GM12878 (cell line): ENCODE results near the gene MYO1D. TPM values are rescaled to one million over a fixed set of nuclear protein-coding genes. Genes with fewer than 3 reads are reported as not detected.
A peak's percentile ranks its signal among the peaks of the same experiment; 100 is the strongest.
"Not testable (repeated sequence)": the region's sequence is repeated elsewhere in the genome, so short reads cannot be mapped to it uniquely, and the experiment has no call there.

Experiments used
- ATAC-seq: fragments of 200-7000 bp; cut with Tn5 transposase; 3 replicates; pipeline ENCODE4 v1.9.1; 2020; ENCODE audit warnings: mild to moderate bottlenecking, moderate library complexity
- BruUV-seq: library from RNA; stranded (reverse); fragments of 400-500 nt; replicated peaks from 2 replicates; lab custom pipeline; 2021; lab: Mats Ljungman, UMichigan
- CTCF ChIA-PET: fragments of 300-600 bp; sonication (Branson Sonifier 250); formaldehyde crosslinking; extraction: SDS; loops from one replicate; lab custom pipeline; 2021; ENCODE audit warnings: inconsistent platforms; lab: Yijun Ruan, JAX
- POLR2A ChIA-PET: fragments of 350-600 bp; formaldehyde crosslinking; extraction: SDS; loops from one replicate; lab custom pipeline; 2021; ENCODE audit warnings: inconsistent platforms; lab: Charles Lee
- RAD21 ChIA-PET: fragments of 300-600 bp; sonication (Branson Sonifier 250); formaldehyde crosslinking; loops from one replicate; lab custom pipeline; 2023; ENCODE audit warnings: antibody characterized with exemption; ENCODE audit not compliant: unreplicated experiment; lab: Charles Lee
- SMC1A ChIA-PET: fragments of 300-600 bp; sonication (Branson Sonifier 250); formaldehyde crosslinking; loops from one replicate; lab custom pipeline; 2023; ENCODE audit not compliant: unreplicated experiment, uncharacterized antibody; lab: Charles Lee
- DNase-seq: peaks from one replicate; pipeline ENCODE4 v3.0.0-alpha.2; 2011; ENCODE audit warnings: low read depth, low spot score
- FAIRE-seq: peaks from 3 replicates; lab custom pipeline; 2011; peaks lifted over from hg19 to GRCh38; lab: Jason Lieb, UNC
- H2AFZ ChIP-seq: 2 replicates; pipeline ENCODE4 v1.6.0; 2011; ENCODE audit warnings: low read depth, low read length, control low read depth; ENCODE audit not compliant: control insufficient read depth
- H3K27ac ChIP-seq: 2 replicates; pipeline ENCODE4 v1.5.1; 2011; ENCODE audit warnings: control low read depth; ENCODE audit not compliant: control insufficient read depth, insufficient read depth
- H3K27me3 ChIP-seq, 2 experiments: replicated peaks in 1 of 2; 2 replicates each; pipeline versions ENCODE4 v1.6.0 to v1.6.1; 2011; ENCODE audit warnings: low read length in 1 of 2; ENCODE audit not compliant: control insufficient read depth in 2 of 2, insufficient read depth in 2 of 2
- H3K36me3 ChIP-seq, 2 experiments: 2 replicates each; pipeline ENCODE4 v1.5.1; 2011; ENCODE audit warnings: low read length in 1 of 2; ENCODE audit not compliant: control insufficient read depth in 2 of 2, insufficient read depth in 2 of 2
- H3K4me1 ChIP-seq: 2 replicates; pipeline ENCODE4 v1.6.1; 2011; ENCODE audit warnings: mild to moderate bottlenecking, low read length, moderate library complexity, mixed read lengths; ENCODE audit not compliant: control insufficient read depth, insufficient read depth
- H3K4me2 ChIP-seq: 2 replicates; pipeline ENCODE4 v1.6.0; 2011; ENCODE audit warnings: control low read depth; ENCODE audit not compliant: control insufficient read depth, insufficient read depth
- H3K4me3 ChIP-seq: fragments of 200-600 bp; sonication (generic); 2 replicates; pipeline ENCODE4 v1.5.1; 2016
- H3K79me2 ChIP-seq: 2 replicates; pipeline ENCODE4 v1.6.0; 2011; ENCODE audit warnings: low read length; ENCODE audit not compliant: control insufficient read depth, insufficient read depth
- H3K9ac ChIP-seq: 2 replicates; pipeline ENCODE4 v1.8.0; 2011; ENCODE audit warnings: low read length, control low read depth, mixed read lengths; ENCODE audit not compliant: control insufficient read depth, insufficient read depth
- H3K9me3 ChIP-seq: replicated peaks from 3 replicates; pipeline ENCODE4 v1.5.1; 2011; ENCODE audit warnings: mild to moderate bottlenecking, low read length; ENCODE audit not compliant: control insufficient read depth, insufficient read depth
- H4K20me1 ChIP-seq: 2 replicates; pipeline ENCODE4 v1.6.0; 2011; ENCODE audit not compliant: control insufficient read depth, insufficient read depth
- BHLHE40 ChIP-seq, 2 experiments: fragments of 450-650 bp in 1 of 2; IDR thresholded peaks; 2 replicates each; pipeline ENCODE4 v1.6.1; 2011 to 2017; ENCODE audit warnings: low read depth in 2 of 2, borderline replicate concordance in 1 of 2, improper control_type of control experiment in 1 of 2, low read length in 1 of 2, mild to moderate bottlenecking in 1 of 2
- DPF2 ChIP-seq: fragments of 450-650 bp; IDR thresholded peaks from 2 replicates; pipeline ENCODE4 v1.6.1; 2017; ENCODE audit warnings: mild to moderate bottlenecking
- EGR1 ChIP-seq, 2 experiments: IDR thresholded peaks; 1 replicate in 1 of 2; 2 replicates in 1 of 2; pipeline ENCODE4 v1.6.1; 2011 to 2012; ENCODE audit warnings: low read depth in 2 of 2, low read length in 2 of 2, borderline replicate concordance in 1 of 2, mild to moderate bottlenecking in 1 of 2, moderate library complexity in 1 of 2
- IKZF1 ChIP-seq: fragments of 450-650 bp; conservative IDR thresholded peaks from 2 replicates; pipeline ENCODE4 v1.6.1; 2017; ENCODE audit warnings: antibody characterized with exemption, mild to moderate bottlenecking
- LARP7 ChIP-seq: fragments of 450-650 bp; IDR thresholded peaks from 2 replicates; pipeline ENCODE4 v1.6.1; 2017; ENCODE audit warnings: mild to moderate bottlenecking
- NR2F1 ChIP-seq: fragments of 450-650 bp; conservative IDR thresholded peaks from 2 replicates; pipeline ENCODE4 v1.6.1; 2017; ENCODE audit warnings: mild to moderate bottlenecking
- SMARCA5 ChIP-seq: fragments of 450-650 bp; IDR thresholded peaks from 2 replicates; pipeline ENCODE4 v1.6.1; 2017; ENCODE audit warnings: mild to moderate bottlenecking
- WGBS: methylation state at CpG from one replicate; pipeline ENCODE4 v1.1.6; 2016; ENCODE audit warnings: low lambda C conversion rate; ENCODE audit not compliant: insufficient replicate concordance, insufficient coverage; ENCODE audit errors: missing lambda C conversion rate; 5-methylcytosine and 5-hydroxymethylcytosine counted together
- in situ Hi-C: fragments of 300-500 bp; cut with MboI; formaldehyde crosslinking; loops from 9 replicates; pipeline ENCODE4 v1.14.3; 2018; ENCODE audit warnings: mixed read lengths
- intact Hi-C: fragments of 100-400 bp; cut with micrococcal nuclease; formaldehyde crosslinking; loops from one replicate; pipeline ENCODE4 v1.14.2; 2022; ENCODE audit not compliant: unreplicated experiment
- polyA plus RNA-seq, 11 experiments: library from polyadenylated mRNA; depleted of rRNA in 4 of 11; unstranded in 6 of 11; stranded (reverse) in 5 of 11; fragments of >200 nt; fragmentation: Nextera tagmentation in 4 of 11; fragmentation: Illumina TruSeq in 1 of 11; extraction: Ambion mirVana in 4 of 11; extraction: Trizol in 1 of 11; gene quantifications; 1 replicate in 1 of 11; 2 replicates in 10 of 11; pipeline versions ENCODE4 v1.2.1 to v1.2.3, GENCODE V29; 2011 to 2016; ENCODE audit warnings: inconsistent platforms in 2 of 11, missing spikeins in 2 of 11, low read depth in 1 of 11
- total RNA-seq, 4 experiments: library from RNA; depleted of rRNA in 3 of 4; stranded (reverse); fragments of >200 nt in 3 of 4; fragmentation: Illumina TruSeq in 1 of 4; extraction: Trizol in 1 of 4; gene quantifications; 2 replicates each; pipeline versions ENCODE4 v1.2.1 to v1.2.3, GENCODE V29; 2013 to 2021

Gene MYO1D
- total and polyA plus RNA-seq, 10 of the 15 experiments (the other 5 are each of a cell fraction or from before 2014, with no cell fraction given) = 1.8 to 37.7 (median 25.4) TPM

- H3K4me3 ChIP-seq, H3K27ac ChIP-seq, H3K27me3 ChIP-seq, CTCF ChIA-PET, H3K79me2 ChIP-seq, H3K9ac ChIP-seq, H3K4me1 ChIP-seq, BruUV-seq, SMC1A ChIA-PET, in situ Hi-C loops, H3K9me3 ChIP-seq, POLR2A ChIA-PET, H4K20me1 ChIP-seq, H3K36me3 ChIP-seq, DNase-seq, intact Hi-C loops: not testable (repeated sequence)
- 4% methylated on average over 65 of the region's 82 CpGs for WGBS
- FAIRE-seq (peak; percentile 100), ATAC-seq (peak; percentile 24)
- Histone ChIP-seq H3K4me2 (peak overlapping the region; percentile 46; the same call in 1 of the 2 replicates), H2AFZ (peak overlapping the region; percentile 35)
- RAD21 ChIA-PET = interaction anchor here (0.6 kb wide), 1 partner anchor 13 kb away, joined by 4 read pairs; no protein-coding TSS in a partner anchor
- TF ChIP-seq EGR1 (IDR thresholded peaks at IDR 0.05; ENCODE audit: borderline replicate concordance in 1 of 2, low read depth in 2 of 2, low read length in 2 of 2) = peak in 1 of 2 experiments; percentile 83; a peak in 2 of 3 replicates
- TF ChIP-seq SMARCA5 = 0 out of 2 replicates have a peak, but pooled peaks have one; percentile 32
- TF ChIP-seq DPF2 = peak; percentile 67; the same call in 1 of the 2 replicates
- TF ChIP-seq BHLHE40 (IDR thresholded peaks at IDR 0.05; ENCODE audit: borderline replicate concordance in 1 of 2, low read depth in 2 of 2, low read length in 1 of 2) = peak in 1 of 2 experiments; percentile 57; a peak in 2 of 4 replicates
- TF ChIP-seq NR2F1 = 0 out of 2 replicates have a peak, but pooled peaks have one; percentile 16
- TF ChIP-seq IKZF1 = peak; percentile 40; the same call in 1 of the 2 replicates
- peak; percentile 60; the same call in 1 of the 2 replicates for TF ChIP-seq LARP7
Observed at GRCh38 chr17:32821987-32822934, 54.7 kb downstream of the MYO1D start.
